ENCODE data around the gene CD6. TPM values are rescaled to one million over a fixed set of nuclear protein-coding genes. Genes with fewer than 3 reads are reported as not detected.

Gene CD6
- total and polyA plus RNA-seq, 12 donors, result 0.22 to 8.4 (median 2.1) TPM

DNA sequence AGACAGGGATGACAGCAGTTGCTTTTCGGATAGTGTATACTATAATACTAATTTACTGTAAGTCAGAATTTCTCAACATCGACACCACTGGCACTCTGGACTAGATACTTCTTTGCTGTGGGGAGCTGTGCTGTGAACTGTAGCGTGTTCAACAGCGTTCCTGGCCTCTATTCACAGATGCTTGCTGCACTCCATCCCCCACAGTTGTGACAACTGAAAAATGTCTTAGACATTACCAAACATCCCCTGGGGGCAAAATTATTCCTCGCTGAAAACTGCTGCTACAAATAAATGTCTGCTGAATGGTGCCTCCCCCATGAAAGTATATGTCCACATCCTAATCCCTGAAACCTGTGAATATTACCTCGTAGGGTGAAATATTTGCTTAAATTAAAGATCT is 12.0 kb upstream of the CD6 start:
- no peak overlapping the region for H3K27ac ChIP-seq
- peaks cover 8% of the 10 kb centered on the region for H3K27me3 ChIP-seq
- H3K36me3 ChIP-seq (replicated peaks in 1 of 2), result no peaks in the 10 kb centered on the region
- intact Hi-C loops (cut with DNase I), result no loop called here
- H3K9me3 ChIP-seq (replicated peaks in 1 of 3), result no peaks in the 10 kb centered on the region
- TF ChIP-seq, protein P1, sequence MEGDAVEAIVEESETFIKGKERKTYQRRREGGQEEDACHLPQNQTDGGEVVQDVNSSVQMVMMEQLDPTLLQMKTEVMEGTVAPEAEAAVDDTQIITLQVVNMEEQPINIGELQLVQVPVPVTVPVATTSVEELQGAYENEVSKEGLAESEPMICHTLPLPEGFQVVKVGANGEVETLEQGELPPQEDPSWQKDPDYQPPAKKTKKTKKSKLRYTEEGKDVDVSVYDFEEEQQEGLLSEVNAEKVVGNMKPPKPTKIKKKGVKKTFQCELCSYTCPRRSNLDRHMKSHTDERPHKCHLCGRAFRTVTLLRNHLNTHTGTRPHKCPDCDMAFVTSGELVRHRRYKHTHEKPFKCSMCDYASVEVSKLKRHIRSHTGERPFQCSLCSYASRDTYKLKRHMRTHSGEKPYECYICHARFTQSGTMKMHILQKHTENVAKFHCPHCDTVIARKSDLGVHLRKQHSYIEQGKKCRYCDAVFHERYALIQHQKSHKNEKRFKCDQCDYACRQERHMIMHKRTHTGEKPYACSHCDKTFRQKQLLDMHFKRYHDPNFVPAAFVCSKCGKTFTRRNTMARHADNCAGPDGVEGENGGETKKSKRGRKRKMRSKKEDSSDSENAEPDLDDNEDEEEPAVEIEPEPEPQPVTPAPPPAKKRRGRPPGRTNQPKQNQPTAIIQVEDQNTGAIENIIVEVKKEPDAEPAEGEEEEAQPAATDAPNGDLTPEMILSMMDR (IDR thresholded peaks at IDR 0.05), result no peak
- no peak for TF ChIP-seq POLR2A (IDR thresholded peaks at IDR 0.05)
- no peak overlapping the region for H3K4me3 ChIP-seq
- no peak for DNase-seq
- WGBS, 4 donors, result 65 to 77% (median 68%) methylated on average over 6 of the region's 6 CpGs
- no peaks in the 10 kb centered on the region for H3K4me1 ChIP-seq (replicated peaks in 1 of 2)

DNA sequence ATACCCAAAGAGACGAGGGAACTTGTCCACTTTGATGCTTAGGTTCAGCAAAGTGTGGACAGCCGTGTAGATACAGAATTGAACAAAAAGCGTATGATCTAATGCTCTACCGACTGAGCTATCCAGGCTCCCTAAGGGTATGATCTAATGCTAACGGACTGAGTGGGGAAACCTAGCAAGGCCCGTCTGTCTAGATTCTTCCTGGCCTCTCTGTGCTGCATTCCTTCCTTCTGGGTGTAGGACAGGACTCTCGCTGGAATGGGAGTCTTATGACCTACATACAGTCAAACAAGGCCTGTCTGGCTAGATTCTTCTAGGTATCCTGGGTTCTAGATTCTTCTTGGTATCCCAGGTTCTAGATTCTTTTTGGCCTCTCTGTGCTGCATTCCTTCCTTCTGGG is 11.1 kb upstream of the CD6 start:
- Histone ChIP-seq H3K4me3 (no peak overlapping the region), H3K27ac (no peak overlapping the region), H3K27me3 (peaks cover 8% of the 10 kb centered on the region), H3K9me3 (replicated peaks in 1 of 3) (no peaks in the 10 kb centered on the region), H3K4me1 (replicated peaks in 1 of 2) (no peaks in the 10 kb centered on the region), H3K36me3 (replicated peaks in 1 of 2) (no peaks in the 10 kb centered on the region)
- no peak for TF ChIP-seq POLR2A (IDR thresholded peaks at IDR 0.05)
- TF ChIP-seq, protein P1 (IDR thresholded peaks at IDR 0.05), result no peak
- no peak for DNase-seq
- intact Hi-C loops (cut with DNase I), result no loop called here
- 86 to 96% (median 86%) methylated on average over 7 of the region's 7 CpGs for WGBS, 4 donors

DNA sequence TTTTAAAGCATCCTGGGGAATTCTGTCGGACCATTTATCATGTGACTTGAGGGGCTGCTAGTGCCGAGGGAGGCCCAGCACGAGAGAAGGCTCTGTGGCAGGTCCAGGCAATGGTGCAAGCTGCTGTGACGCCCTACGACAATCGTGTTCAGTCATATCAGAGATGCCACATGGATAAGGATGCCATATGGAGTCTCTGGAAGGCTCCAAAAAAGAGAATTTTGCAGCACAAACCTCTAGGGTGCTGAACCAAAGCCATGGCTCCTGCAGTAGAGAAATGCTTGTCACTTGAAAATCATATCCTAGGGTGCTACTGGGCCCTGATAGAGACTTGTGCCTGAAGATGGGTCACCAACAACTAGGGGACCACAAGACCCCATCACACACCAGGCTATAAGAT is 6.7 kb upstream of the CD6 start:
- no peak overlapping the region for H3K27ac ChIP-seq
- TF ChIP-seq POLR2A (IDR thresholded peaks at IDR 0.05), result no peak
- intact Hi-C loops (cut with DNase I), result no loop called here

DNA sequence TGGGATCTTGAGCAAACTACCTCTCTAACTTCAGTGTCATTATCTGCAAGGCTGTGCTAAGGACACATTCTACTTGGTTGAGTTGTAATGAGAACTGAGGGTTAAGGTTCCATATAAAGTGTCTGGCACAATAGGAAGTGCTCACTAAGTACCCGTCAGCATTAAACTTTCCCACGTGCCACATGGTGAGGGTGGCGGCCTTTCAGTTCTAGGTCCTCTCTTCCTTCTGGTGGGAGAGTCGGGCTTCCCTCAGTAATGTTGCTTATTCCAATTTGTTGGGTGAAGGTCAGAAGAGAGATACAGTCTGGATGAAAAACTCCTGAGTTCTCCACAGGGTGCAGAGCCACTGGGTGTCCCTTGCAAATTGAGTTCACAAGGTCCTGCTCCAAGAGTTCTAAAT is 4.6 kb upstream of the CD6 start:
- WGBS, 4 donors, result 62 to 80% (median 78%) methylated on average over 4 of the region's 4 CpGs
- peaks cover under 1% of the 10 kb centered on the region for H3K27me3 ChIP-seq
- no peak for DNase-seq
- no peak overlapping the region for H3K27ac ChIP-seq
- intact Hi-C loops (cut with DNase I), result no loop called here
- no peak overlapping the region for H3K4me3 ChIP-seq
- H3K9me3 ChIP-seq (replicated peaks in 1 of 3), result no peaks in the 10 kb centered on the region
- H3K4me1 ChIP-seq (replicated peaks in 1 of 2), result no peaks in the 10 kb centered on the region
- no peak for TF ChIP-seq POLR2A (IDR thresholded peaks at IDR 0.05)
- TF ChIP-seq, protein P1 (IDR thresholded peaks at IDR 0.05), result no peak
- H3K36me3 ChIP-seq (replicated peaks in 1 of 2), result no peaks in the 10 kb centered on the region

More for the DNA sequence above, 6.7 kb upstream of the CD6 start:
- Histone ChIP-seq H3K4me3 (no peak overlapping the region), H3K27me3 (peaks cover 8% of the 10 kb centered on the region), H3K9me3 (replicated peaks in 1 of 3) (no peaks in the 10 kb centered on the region), H3K4me1 (replicated peaks in 1 of 2) (no peaks in the 10 kb centered on the region), H3K36me3 (replicated peaks in 1 of 2) (no peaks in the 10 kb centered on the region)
- no peak for DNase-seq
- WGBS, 4 donors, result 77 to 89% (median 82%) methylated on average over 6 of the region's 6 CpGs

DNA sequence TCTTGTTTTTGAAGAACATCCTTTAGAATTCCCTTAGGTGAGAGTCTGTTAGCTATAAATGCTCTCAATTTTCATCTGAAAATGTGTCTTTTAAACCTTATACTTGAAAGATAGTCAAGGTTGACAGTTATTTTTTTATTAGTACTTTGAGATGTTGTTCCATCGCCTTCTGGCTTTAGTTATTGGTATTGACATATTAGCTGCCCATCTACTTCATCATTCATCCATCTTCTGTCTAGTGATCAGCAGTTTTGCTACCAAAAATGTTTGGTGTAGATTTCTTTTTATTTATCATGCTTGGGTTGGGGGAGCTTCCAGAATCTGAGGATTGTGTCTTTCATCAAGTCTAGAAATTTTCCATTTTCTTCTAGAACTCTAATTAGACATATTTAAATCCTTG is 3.3 kb upstream of the CD6 start:
- Histone ChIP-seq H3K9me3 (replicated peaks in 1 of 3) (no peaks in the 10 kb centered on the region), H3K27me3 (no peaks in the 10 kb centered on the region), H3K4me1 (replicated peaks in 1 of 2) (no peaks in the 10 kb centered on the region), H3K4me3 (no peak overlapping the region), H3K36me3 (replicated peaks in 1 of 2) (no peaks in the 10 kb centered on the region), H3K27ac (no peak overlapping the region)
- WGBS, 4 donors, result 45 to 95% (median 69%) methylated on average over 1 of the region's 1 CpG
- no peak for DNase-seq
- intact Hi-C loops (cut with DNase I), result no loop called here
- TF ChIP-seq, protein P1 (IDR thresholded peaks at IDR 0.05), result no peak
- no peak for TF ChIP-seq POLR2A (IDR thresholded peaks at IDR 0.05)
